Neural progenitor cell (in vitro differentiated cells): ENCODE data around the gene UMAD1.

ENCODE experiments used
- CTCF ChIP-seq: fragments of 200-600 bp; sonication (generic); IDR thresholded peaks from 2 replicates; pipeline ENCODE4 v1.5.1; 2017; ENCODE audit warnings: antibody characterized with exemption, mild to moderate bottlenecking
- EZH2 ChIP-seq: fragments of 200-600 bp; sonication (generic); IDR thresholded peaks from 2 replicates; pipeline ENCODE4 v1.6.1; 2017; ENCODE audit warnings: antibody characterized with exemption, mild to moderate bottlenecking, moderate library complexity
- EZH2phosphoT487 ChIP-seq: fragments of 200-600 bp; sonication (generic); IDR thresholded peaks from 2 replicates; pipeline ENCODE4 v1.6.1; 2017; ENCODE audit warnings: antibody characterized with exemption

GRCh38 chr7:7681191-7681935, 40.8 kb downstream of the UMAD1 start:
- TF ChIP-seq CTCF (peak; percentile 55), EZH2 (no peak), EZH2phosphoT487 (no peak)
